AG09319 (cell line): ENCODE data around the gene NLGN1.
A peak's percentile ranks its signal among the peaks of the same experiment; 100 is the strongest.

ENCODE experiments used
- DNase-seq: peaks from one replicate; pipeline ENCODE4 v3.0.0-alpha.2; 2010; ENCODE audit warnings: low read depth; ENCODE audit errors: extremely low read depth
- CTCF ChIP-seq: IDR thresholded peaks from 2 replicates; pipeline ENCODE4 v1.5.1; 2011; ENCODE audit warnings: low read depth, mild to moderate bottlenecking, inconsistent platforms, low read length, moderate library complexity

The NLGN1 gene

GRCh38 chr3:173395412-173396181 lies 1.9 kb upstream of the NLGN1 start:
- DNase-seq, result peak; percentile 58
- no peak for TF ChIP-seq CTCF

GRCh38 chr3:173396191-173397041 lies 1.1 kb upstream of the NLGN1 start:
- no peak for DNase-seq
- no peak for TF ChIP-seq CTCF

- no peak for TF ChIP-seq CTCF
- no peak for DNase-seq
Observed at GRCh38 chr3:173398111-173398479, 551 bp downstream of the NLGN1 start.

GRCh38 chr3:173399044-173399443 lies 1.5 kb downstream of the NLGN1 start:
- TF ChIP-seq CTCF, result no peak
- no peak for DNase-seq

- TF ChIP-seq CTCF, result no peak
- DNase-seq, result no peak
Observed at GRCh38 chr3:173401369-173401768, 3.8 kb downstream of the NLGN1 start.

- no peak for TF ChIP-seq CTCF
- DNase-seq, result no peak
Observed at GRCh38 chr3:173402656-173403055, 5.1 kb downstream of the NLGN1 start.

GRCh38 chr3:173403376-173403775 lies 5.8 kb downstream of the NLGN1 start:
- TF ChIP-seq CTCF, result no peak
- no peak for DNase-seq
